Stimulated activated CD4-positive, alpha-beta T cell treated with anti-CD3 and anti-CD28 coated beads, TNF-alpha, amount 100 ng/mL, for 48 hours (primary cell): ENCODE data around the gene VAMP5.
"Not testable (repeated sequence)": the region's sequence is repeated elsewhere in the genome, so short reads cannot be mapped to it uniquely, and the experiment has no call there.

ENCODE experiments used
- DNase-seq, 3 donors: peaks; one replicate each; pipeline ENCODE4 v3.0.0-alpha.2; 2020; ENCODE audit warnings: low read depth in 3 of 3

Gene VAMP5

DNA sequence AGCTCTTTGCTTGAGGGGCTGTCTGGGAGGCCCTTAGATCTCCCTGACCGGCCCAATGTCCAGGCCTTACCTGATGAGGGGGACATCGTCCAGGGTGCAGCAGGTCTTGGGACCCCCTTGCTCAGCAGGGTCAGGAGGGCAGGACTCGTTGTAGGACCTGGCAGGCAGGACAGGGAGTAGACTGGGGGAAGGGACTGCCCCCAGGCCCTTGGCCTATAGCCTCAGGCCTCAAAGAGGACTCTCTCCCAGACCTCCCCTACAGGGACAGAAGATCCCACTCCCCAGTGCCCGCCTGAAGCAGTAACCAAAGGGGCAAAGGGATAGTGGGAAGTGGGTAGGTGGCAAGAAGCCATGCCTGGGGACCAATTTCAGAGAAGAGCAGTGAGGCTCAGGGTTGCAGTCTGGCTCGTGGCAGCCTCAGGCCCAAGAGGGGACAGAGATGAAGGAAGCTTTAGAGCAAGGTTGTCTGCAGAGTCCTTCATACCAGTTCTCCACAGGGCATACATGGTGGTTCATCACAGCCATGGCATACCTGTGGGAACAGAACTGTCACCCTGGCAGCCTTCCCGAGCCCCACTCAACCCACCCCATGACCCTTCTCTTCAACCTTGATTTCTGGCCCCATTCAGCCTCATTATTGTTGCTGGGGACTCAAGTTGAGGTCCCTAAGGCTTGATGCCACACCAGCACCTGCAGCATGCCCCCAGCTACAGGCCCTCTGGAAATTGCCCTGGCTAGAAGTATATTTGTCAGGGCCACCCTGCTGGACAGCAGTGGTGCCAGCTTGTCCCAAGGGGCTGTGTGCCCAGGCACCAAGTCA, 16.9 kb downstream of the VAMP5 start:
- DNase-seq: no peak

DNA sequence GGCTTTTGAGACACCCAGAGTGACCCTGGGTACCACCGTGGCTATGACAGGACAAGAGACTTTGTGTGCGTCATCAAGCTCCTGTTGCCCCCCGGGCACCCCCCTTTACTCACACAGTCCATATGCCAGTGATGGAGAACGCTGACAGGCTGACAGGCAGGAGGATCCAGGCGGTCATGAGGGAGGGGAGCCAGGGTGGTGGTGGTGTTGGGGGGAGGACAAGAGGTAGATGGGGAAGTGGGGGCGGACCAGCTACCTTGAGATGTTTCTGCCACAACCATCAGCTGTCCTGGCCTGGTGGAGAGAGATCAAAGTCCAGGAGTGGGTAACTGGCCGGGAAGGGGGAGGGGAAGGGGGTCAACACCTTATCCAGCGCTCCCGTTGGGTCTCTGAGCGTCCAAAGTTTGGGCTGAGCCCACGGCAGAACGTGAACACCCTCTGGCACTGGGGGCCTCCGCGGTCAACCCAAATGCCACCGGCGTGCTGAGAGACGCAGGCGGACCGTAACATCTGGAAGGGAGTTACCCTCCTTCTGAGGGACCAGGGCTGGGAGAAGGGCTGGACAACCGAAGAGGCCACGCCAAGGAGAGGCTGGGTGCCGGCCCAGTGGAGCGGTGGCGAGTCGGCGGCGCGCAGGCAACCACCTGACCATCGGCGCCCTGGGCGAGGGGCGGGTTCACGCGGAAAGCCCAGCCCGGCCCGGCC, 17.7 kb downstream of the VAMP5 start:
- DNase-seq: no peak

DNA sequence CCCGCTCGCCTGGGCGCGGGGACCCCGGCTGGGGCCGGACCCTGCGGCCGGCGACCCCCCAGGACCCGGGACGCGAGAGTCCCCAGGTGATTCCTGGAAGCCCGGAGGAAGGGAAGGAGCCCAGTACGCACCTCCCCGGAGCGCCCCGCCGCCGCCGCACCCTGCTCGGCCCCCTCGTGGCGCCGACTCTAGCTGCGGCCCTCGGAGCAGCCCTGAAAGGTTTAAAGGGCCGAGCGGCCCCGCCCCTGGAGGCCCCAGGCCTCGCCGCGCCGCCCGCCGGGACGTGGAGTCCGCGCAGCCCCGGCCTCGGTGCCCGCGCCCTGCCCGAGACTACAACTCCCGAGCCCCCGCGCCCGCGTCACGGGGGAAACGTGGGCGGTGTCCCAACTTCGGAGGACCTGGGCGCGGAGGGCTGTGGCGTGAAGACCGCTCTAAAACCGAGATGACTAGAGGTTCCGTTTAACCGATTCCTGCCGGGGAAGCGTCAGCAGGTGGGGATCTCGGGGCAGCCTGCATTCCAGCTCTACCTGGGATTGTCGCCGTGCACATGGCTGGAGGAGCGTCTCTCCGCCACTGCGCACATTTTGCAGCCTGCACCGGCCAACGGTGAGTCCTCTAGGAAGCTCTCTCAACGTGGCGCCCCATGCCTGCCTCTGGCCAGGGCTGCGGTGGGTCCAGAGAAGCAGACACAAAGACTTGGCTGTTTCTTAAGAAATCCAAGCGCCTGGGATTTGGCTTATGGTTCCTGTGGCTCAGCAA, 18.4 kb downstream of the VAMP5 start, which contains the start of gene TMEM150A:
Gene TMEM150A, minus strand, starts transcription at position 223 of the 759 bp plus-strand sequence. CDS start 750 bp downstream, outside the sequence.
- peak; percentile 74 to 81 (median 75) for DNase-seq

DNA sequence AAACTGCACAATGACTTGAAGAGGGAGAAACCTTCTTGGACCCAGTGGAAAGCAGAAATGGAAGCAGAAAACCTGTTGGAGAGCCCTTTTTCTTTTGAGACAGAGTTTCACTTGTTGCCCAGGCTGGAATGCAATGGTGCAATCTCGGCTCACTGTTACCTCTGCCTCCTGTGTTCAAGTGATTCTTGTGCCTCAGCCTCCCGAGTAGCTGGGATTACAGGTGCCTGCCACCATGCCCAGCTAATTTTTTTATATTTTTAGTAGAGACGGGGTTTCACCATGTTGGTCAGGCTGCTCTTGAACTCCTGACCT, 19.9 kb downstream of the VAMP5 start:
- DNase-seq: not testable (repeated sequence)

DNA sequence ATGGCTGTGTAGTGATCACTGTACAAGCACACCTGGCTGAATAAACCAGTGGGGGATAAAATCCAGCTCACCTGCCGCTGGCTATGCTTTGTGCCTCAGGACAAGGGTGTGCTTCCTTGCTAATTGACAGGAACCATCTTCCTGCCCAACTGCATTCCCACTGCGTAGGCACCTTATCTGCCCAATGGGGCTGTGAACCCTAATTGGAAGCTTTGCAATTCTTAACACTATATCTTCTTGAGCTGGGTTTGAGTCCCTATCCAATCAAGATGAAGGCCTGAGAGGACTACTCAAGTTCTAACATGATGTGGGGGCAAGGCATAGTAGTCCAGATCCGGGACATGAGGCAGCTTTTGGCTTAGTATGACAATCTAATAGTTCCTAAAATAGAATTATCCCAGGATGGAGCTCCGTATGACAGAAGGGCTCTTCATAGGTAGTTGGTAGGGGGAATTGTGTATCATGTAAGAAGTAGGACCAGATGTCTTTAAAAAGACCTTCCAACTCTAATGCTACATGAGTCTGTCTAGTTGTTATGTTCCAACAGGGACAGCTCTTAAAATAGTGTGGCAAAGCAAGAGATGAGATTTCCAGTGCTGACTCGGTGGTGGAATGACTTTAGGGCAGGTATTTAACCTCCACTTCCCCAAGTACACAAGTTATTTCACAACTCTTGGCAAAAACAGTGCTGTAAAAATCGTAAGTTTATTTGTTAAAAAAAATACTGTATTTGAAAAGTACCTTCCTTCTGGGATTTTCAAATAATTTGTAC, 20.5 kb downstream of the VAMP5 start:
- no peak for DNase-seq

DNA sequence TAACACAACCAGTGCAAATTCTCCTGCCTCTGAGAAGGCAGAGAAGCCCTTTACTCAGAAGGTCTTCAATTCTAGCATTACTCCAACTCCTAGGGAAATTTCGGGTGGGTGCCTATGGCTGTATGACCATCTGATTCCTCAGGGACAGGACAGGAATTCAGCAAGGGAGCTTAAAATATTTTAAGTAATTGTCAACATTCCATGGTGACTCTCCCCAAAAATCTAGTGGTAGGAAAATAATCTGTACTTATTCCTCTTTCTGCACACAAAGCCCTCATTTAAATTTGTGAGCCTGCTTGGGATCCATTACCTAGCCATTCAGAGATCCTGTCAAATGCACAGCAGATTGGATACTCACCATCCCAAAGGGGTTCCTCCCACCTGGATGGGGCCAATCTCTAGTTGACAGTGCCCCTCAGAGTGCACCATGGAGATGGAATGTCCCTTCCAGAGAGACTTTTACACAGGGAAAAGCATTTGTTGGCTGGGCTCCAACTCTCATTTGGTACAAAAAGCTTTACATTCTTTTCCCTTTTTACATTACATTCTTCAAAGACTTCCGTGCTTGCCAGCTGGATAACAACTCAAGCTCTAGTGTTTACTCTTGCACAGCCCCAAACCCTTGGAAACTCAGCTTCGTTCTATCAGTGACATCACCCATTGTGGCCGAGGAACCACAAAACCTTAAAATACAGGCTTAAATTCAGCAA, 21.3 kb downstream of the VAMP5 start:
- no peak for DNase-seq

DNA sequence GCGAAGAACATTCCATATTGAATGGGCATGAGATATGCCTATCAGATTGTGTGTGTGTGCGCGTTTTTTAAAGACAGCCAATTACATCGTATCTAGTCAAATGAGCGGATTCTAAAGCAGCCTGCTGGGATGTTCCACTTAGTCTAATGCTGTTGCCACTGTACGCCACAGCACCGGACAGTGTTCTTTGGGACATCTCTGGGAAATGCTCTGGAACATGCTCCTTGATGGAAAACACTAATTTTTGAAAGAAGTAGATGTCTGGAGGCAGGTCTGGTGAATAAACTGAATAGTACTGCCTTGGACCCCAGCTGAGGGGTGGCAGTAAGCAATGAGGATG, 21.9 kb downstream of the VAMP5 start:
- no peak for DNase-seq

DNA sequence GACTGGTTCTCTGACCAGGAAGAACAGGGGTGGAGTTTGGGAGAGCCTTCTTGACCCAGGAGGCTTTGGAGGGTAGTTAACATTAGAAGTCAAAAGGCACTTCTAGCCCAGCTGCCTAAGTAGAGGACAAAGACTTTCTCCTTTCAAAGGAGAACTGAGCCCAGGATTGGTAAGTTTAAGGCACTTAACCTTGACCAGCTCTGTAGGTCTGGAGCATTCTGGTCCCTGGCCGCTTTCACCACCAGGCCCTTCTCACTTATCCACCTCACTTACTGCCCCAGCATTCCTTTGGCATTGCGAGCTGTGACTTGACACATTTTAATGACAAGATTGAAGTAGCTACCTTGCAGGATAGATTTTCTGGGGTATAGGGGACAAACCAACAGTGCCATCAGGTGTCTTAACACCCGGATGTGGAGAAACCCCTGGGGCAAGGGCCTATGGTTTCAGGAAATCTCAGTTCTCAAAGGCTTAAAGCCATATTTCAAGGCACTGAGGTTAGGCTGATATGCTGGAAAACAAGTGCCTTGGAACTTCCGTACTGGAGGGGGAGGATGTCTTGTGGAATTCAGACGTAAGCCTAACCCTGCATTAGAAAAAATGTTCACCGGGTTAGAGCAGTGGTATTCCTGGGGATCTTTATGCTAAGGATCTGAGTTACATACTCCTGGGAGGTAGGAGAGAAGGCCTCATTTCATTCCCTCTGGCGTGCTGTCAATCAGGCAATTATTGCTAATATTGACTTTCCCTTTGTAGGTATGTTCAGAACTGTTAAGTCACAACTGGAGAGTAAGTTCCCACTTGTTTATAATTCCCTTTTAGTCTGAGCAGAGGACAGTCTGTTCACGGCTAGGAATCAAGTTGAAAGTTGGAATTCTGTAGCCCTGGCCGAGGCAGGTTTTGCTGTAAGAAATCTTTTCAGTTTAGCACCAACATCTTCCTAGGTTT, 23.3 kb downstream of the VAMP5 start:
- DNase-seq: no peak

DNA sequence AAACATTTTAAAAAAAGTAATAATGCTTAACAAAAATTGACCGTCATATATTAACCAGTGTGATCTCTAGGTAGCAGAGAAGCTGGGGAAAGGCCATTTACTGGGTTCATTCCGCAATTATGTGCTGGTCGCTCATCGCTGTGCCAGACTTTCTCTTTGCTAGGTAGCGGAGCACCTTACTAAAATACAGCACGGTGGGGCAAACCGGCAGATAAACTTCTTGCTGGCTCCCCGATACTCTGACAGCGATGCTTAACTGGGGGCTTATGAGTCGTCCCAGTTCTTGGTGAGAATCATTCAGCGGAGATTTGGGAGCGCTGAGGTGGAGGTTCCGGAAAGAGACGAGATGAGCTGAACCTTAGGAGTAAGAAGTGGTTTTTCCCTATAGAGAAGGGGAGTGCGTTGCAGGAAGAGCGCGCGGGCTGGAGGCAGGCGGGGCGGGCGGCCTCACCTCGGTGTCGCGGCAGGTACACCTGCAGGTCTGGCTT, 27.0 kb downstream of the VAMP5 start:
- DNase-seq: no peak

DNA sequence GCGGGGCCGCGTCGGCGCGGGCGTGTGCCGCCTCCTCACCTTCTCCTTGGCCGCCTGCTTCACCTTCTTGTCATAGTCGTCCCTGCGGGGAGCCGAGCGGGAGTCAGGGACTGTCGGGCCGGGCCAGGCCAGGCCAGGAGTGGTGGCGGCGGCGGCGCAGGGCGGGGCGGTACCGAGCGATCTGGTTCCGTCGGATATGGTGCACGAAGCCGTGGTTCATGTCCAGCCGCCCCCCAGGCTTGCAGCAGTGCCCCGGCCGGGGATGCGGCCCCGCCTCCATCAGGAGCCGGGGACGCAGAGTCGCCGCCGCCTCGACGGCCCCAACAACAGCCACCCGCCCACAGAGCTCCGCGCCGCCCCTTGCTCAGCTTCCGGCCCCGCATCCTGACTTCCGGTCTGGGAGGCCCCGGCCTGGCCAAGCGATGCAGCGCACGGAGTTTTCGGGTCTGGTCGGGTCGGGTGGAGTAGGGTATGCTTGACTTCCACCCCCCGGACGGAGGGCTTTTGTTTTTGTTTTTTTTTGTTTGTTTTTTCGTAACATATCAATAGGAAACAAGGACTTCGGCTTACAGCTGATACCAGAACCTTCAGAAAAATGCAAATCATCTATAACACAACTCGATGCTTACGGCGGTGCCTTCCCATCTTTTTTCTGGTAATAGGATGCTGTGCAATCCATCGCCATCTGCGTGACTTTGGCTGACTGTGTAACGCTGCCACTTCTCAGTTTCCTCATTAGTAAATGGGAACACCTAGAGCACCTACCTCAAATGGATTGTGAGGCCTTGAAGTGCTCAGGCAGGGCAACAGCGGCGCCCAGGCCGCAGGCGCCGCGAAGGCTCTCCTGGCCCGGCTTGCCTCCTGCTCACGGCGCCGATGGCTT, 27.7 kb downstream of the VAMP5 start, which contains the start of gene C2orf68:
Gene C2orf68, minus strand, starts transcription at position 362 of the 883 bp plus-strand sequence. Its CDS starts 82 bp downstream, at position 280.
- DNase-seq: peak; percentile 77 to 86 (median 77)

DNA sequence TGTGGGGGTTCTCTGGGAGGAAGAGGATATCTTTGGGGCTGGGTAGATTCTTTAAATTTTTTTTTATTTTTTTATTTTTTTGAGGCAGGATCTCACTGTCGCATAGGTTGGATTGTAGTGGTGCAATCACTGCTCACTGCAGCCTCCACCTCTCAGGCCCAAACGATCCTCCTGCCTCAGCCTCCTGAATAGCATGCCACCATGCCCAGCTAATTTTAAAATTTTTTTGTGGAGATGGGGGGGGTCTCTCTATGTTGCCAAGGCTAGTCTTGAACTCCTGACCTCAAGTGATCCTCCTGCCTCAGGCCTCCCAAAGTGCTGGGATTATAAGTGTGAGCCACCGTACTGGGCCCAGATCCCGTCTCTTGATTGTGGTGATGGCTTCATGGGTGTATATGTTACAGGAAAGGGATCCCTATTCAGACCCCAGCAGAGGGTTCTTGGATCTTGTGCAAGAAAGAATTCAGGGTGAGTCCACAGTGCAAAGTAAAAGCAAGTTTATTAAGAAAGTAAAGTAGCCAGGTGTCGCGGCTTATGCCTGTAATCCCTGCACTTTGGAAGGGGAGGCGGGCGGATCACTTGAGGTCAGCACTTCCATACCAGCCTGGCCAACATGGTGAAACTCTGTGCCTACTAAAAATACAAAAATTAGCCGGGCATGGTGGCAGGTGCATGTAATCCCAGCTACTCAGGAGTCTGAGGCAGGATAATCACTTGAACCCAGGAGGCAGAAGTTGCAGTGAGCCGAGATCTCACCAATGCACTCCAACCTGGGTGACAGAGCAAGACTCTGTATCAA, 29.7 kb downstream of the VAMP5 start:
- no peak for DNase-seq

DNA sequence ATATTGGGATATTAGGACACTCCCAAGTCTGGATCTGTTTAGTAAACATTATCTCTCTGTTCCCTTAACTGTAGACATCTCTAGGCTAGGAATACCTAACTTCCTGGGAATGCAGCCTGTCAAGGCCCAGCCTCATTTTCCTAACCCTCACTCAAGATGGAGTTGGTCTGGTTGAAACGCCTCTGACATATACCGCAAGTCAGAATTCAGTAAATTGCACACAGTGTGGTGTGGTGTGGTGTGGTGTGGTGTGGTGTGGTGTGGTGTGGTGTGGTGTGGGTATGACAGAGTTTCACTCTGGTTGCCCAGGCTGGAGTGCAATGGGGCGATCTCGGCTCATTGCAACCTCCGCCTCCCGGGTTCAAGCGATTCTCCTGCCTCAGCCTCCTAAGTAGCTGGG, 30.5 kb downstream of the VAMP5 start:
- DNase-seq: not testable (repeated sequence)

DNA sequence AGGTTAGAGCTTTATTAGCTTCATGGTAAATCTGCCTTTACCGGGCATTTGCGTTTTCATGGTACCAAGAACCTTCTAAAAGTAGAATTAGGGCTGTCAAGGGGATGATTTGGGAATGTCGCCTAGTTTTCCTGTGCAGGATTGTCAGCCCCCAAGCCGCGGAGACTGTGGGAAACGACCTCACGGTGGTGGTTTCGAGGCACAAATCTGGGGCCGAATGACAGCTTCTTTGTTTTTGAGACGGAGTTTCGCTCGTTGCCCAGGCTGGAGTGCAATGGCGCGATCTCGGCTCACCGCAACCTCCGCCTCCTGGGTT, 31.1 kb downstream of the VAMP5 start:
- DNase-seq: no peak

DNA sequence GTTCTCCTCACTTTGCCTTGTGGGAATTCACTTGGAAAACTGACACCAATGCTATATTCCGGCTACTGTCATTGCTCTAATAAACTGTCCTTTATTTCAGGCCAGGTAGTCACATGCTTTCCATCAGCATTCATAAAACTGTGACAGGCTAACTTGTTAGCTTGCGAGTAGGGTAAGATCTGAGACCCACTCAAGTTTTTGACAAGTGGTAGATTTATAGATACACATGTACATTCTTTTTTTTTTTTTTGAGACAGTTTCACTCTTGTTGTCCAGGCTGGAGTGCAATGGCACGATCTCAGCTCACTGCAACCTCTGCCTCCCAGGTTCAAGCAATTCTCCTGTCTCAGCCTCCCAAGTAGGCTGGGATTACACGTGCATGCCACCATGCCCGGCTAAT, 33.5 kb downstream of the VAMP5 start:
- not testable (repeated sequence) for DNase-seq

DNA sequence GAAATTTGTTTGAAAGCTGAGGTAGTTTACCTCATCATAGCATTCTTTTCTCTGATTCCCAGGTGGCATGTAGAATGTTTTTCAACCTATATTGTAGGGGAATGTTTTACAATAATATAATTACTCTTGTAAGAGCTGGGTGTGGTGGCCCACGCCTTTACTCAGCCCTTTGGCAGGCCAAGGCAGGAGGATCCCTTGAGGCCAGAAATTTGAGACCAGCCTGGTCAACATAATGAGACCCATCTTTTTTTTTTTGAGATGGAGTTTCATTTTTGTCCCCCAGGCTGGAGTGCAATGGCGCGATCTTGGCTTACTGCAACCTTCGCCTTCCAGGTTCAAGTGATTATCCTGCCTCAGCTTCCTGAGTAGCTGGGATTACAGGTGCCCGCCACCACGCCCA, 35.4 kb downstream of the VAMP5 start:
- no peak for DNase-seq

DNA sequence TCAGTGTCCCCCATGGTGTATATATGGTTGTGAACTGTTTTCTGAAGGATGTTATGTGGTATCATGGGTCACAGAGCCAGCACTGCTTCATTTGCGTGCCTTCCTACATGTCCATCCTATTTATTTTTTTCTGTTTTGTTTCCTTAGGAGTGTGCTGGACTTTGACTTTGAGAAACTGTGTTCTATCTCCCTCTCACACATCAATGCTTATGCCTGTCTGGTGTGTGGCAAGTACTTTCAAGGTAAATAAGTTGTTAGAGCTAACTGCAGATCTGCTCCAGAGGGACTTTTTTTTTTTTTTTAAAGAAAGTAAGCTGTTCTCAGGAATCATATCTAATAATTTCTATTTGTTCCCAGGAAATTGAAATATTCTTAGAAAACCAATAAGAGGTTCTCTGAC, 37.1 kb downstream of the VAMP5 start:
- DNase-seq: no peak

DNA sequence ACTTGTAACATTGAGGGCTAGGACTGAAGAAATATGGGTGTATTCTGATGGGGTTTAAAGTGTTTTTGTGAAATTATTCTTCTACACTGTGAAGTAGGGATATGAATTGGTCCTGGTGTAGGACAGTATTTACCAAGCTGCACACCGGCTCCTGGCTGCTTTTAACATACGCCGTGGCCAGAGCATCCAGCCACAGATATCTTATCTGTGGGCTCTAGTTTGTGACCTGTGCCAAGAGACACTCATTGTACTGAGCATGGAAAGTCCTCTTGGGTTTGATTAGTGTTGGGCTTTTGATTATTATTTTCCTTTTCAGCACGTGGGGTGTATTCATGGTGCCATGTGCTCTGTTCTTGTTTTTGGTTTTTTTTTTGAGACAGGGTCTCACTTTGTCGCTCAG, 39.8 kb downstream of the VAMP5 start:
- DNase-seq: no peak

DNA sequence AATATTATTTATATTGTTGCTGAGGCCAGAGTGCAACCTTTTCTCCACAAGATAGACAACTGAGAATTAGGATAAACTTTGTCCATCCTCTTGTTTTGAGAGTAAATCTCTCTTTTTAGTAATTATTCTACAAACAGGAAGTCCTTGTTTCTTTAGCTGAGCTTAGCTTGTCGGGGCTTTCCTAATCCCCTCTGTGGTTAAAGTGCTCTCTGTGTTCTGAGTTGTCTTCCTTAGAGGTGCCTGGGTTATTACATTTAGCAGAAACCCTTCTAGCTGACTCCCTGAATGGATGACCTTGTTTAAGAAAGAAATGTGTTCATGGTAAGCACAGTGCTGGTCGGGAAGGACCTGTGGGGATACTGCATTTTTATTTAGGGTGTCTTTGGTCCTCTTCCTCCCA, 44.4 kb downstream of the VAMP5 start:
- no peak for DNase-seq
